Measurements from ENCODE around the gene LHFPL3.
"Not testable (repeated sequence)": the region's sequence is repeated elsewhere in the genome, so short reads cannot be mapped to it uniquely, and the experiment has no call there.

The LHFPL3 gene

GRCh38 chr7:104627516-104627915 is 299.1 kb downstream of the LHFPL3 start:
- DNase-seq: no peak

- no peak for DNase-seq
These were observed 299.6 kb downstream of the LHFPL3 start for GRCh38 chr7:104628017-104628416.

GRCh38 chr7:104629408-104629807 is 301.0 kb downstream of the LHFPL3 start:
- no peak for DNase-seq

- no peak for DNase-seq
These were observed 312.1 kb downstream of the LHFPL3 start for GRCh38 chr7:104640506-104640905.

- no peak for DNase-seq
These were observed 314.2 kb downstream of the LHFPL3 start for GRCh38 chr7:104642560-104642959.

GRCh38 chr7:104643587-104644217 is 315.3 kb downstream of the LHFPL3 start:
- no peak for DNase-seq

GRCh38 chr7:104650991-104651640 is 322.7 kb downstream of the LHFPL3 start:
- DNase-seq: no peak

GRCh38 chr7:104652434-104652833 is 324.0 kb downstream of the LHFPL3 start:
- DNase-seq: no peak

GRCh38 chr7:104652865-104653264 is 324.5 kb downstream of the LHFPL3 start:
- DNase-seq: no peak

GRCh38 chr7:104653825-104654401 is 325.5 kb downstream of the LHFPL3 start:
- no peak for DNase-seq

- no peak for DNase-seq
These were observed 327.2 kb downstream of the LHFPL3 start for GRCh38 chr7:104655592-104655991.

GRCh38 chr7:104656467-104656866 is 328.1 kb downstream of the LHFPL3 start:
- no peak for DNase-seq

GRCh38 chr7:104657134-104657533 is 328.7 kb downstream of the LHFPL3 start:
- no peak for DNase-seq

- DNase-seq: no peak
These were observed 333.2 kb downstream of the LHFPL3 start for GRCh38 chr7:104661575-104661974.

GRCh38 chr7:104664648-104665047 is 336.2 kb downstream of the LHFPL3 start:
- no peak for DNase-seq

- no peak for DNase-seq
These were observed 349.2 kb downstream of the LHFPL3 start for GRCh38 chr7:104677587-104677986.

GRCh38 chr7:104679085-104679484 is 350.7 kb downstream of the LHFPL3 start:
- DNase-seq: no peak

- DNase-seq: no peak
These were observed 357.9 kb downstream of the LHFPL3 start for GRCh38 chr7:104686286-104686685.

GRCh38 chr7:104694710-104695109 is 366.3 kb downstream of the LHFPL3 start:
- no peak for DNase-seq

- no peak for DNase-seq
These were observed 367.2 kb downstream of the LHFPL3 start for GRCh38 chr7:104695563-104695962.

GRCh38 chr7:104700336-104700735 is 371.9 kb downstream of the LHFPL3 start:
- DNase-seq: no peak

- not testable (repeated sequence) for DNase-seq
These were observed 392.6 kb downstream of the LHFPL3 start for GRCh38 chr7:104721027-104721426.

- no peak for DNase-seq
These were observed 394.6 kb downstream of the LHFPL3 start for GRCh38 chr7:104723001-104723400.

GRCh38 chr7:104758504-104758903 is 430.1 kb downstream of the LHFPL3 start:
- DNase-seq: no peak

- no peak for DNase-seq
These were observed 433.5 kb downstream of the LHFPL3 start for GRCh38 chr7:104761892-104762291.

Data from activated CD4-positive, CD25-positive, alpha-beta regulatory T cell (primary cell).